BE2C (cell line): ENCODE data around the gene KEL.

Source experiments
- DNase-seq: peaks from one replicate; pipeline ENCODE4 v3.0.0-alpha.2; 2020
- H3K27me3 ChIP-seq: fragments of 250-450 bp; sonication (Bioruptor Pico); 2 replicates; pipeline ENCODE4 v1.5.1; 2020; ENCODE audit warnings: mild to moderate bottlenecking
- H3K36me3 ChIP-seq: fragments of 250-450 bp; sonication (Bioruptor Pico); 2 replicates; pipeline ENCODE4 v1.5.1; 2020; ENCODE audit warnings: mild to moderate bottlenecking
- H3K4me1 ChIP-seq: fragments of 250-450 bp; sonication (Bioruptor Pico); 2 replicates; pipeline ENCODE4 v1.5.1; 2020
- H3K4me3 ChIP-seq: 2 replicates; pipeline ENCODE4 v1.5.1; 2011; ENCODE audit warnings: low read depth, low read length
- H3K9me3 ChIP-seq: fragments of 250-450 bp; sonication (Bioruptor Pico); 2 replicates; pipeline ENCODE4 v1.5.1; 2020
- CTCF ChIP-seq: IDR thresholded peaks from 2 replicates; pipeline ENCODE4 v1.5.1; 2012; ENCODE audit warnings: mild to moderate bottlenecking, low read depth, low read length

The KEL gene

GRCh38 chr7:142905759-142906158 is 56.4 kb downstream of the KEL start:
- DNase-seq = no peak
- no peak overlapping the region for H3K4me3 ChIP-seq
- H3K4me1 ChIP-seq = no peaks in the 10 kb centered on the region
- no peaks in the 10 kb centered on the region for H3K27me3 ChIP-seq
- no peaks in the 10 kb centered on the region for H3K36me3 ChIP-seq
- no peaks in the 10 kb centered on the region; the same call in none of the 2 replicates for H3K9me3 ChIP-seq
- no peak for TF ChIP-seq CTCF

GRCh38 chr7:142904128-142904527 is 58.0 kb downstream of the KEL start:
- H3K9me3 ChIP-seq = no peaks in the 10 kb centered on the region; the same call in none of the 2 replicates

GRCh38 chr7:142901426-142902259 is 60.5 kb downstream of the KEL start:
- Histone ChIP-seq H3K9me3 (no peaks in the 10 kb centered on the region), H3K36me3 (no peaks in the 10 kb centered on the region), H3K4me3 (no peak overlapping the region), H3K27me3 (no peaks in the 10 kb centered on the region), H3K4me1 (no peaks in the 10 kb centered on the region)
- no peak for DNase-seq
- TF ChIP-seq CTCF = no peak

More at GRCh38 chr7:142904128-142904527, 58.0 kb downstream of the KEL start:
- Histone ChIP-seq H3K4me3 (no peak overlapping the region), H3K27me3 (no peaks in the 10 kb centered on the region), H3K4me1 (no peaks in the 10 kb centered on the region), H3K36me3 (no peaks in the 10 kb centered on the region)
- TF ChIP-seq CTCF = no peak
- DNase-seq = no peak

GRCh38 chr7:142899661-142900060 is 62.5 kb downstream of the KEL start:
- no peak for TF ChIP-seq CTCF
- no peaks in the 10 kb centered on the region for H3K9me3 ChIP-seq
- DNase-seq = no peak
- no peaks in the 10 kb centered on the region for H3K27me3 ChIP-seq
- no peaks in the 10 kb centered on the region for H3K4me1 ChIP-seq
- no peak overlapping the region for H3K4me3 ChIP-seq
- H3K36me3 ChIP-seq = no peaks in the 10 kb centered on the region

- no peak for TF ChIP-seq CTCF
- Histone ChIP-seq H3K4me1 (no peaks in the 10 kb centered on the region), H3K4me3 (no peak overlapping the region), H3K9me3 (no peaks in the 10 kb centered on the region), H3K27me3 (no peaks in the 10 kb centered on the region), H3K36me3 (no peaks in the 10 kb centered on the region)
- no peak for DNase-seq
Observed at GRCh38 chr7:142898377-142899170, 63.6 kb downstream of the KEL start.
